K562 (cell line): ENCODE measurements around the gene LRP1. TPM values are rescaled to one million over a fixed set of nuclear protein-coding genes. Genes with fewer than 3 reads are reported as not detected.

ENCODE experiments used
- CBFA2T3 ChIP-seq: fragments of 450-650 bp; IDR thresholded peaks from 2 replicates; pipeline ENCODE4 v1.6.1; 2017
- CHCHD3 ChIP-seq: fragments of 250-450 bp; sonication (Bioruptor Pico); IDR thresholded peaks from 2 replicates; pipeline ENCODE4 v2.1.2; 2022; ENCODE audit warnings: mild to moderate bottlenecking
- DPF2 ChIP-seq: fragments of 450-650 bp; IDR thresholded peaks from 2 replicates; pipeline ENCODE4 v1.6.1; 2016
- ESRRA ChIP-seq: fragments of 450-650 bp; IDR thresholded peaks from 2 replicates; pipeline ENCODE4 v1.6.1; 2014; ENCODE audit warnings: low read depth, mild to moderate bottlenecking, moderate library complexity, borderline replicate concordance
- GATA2 ChIP-seq: sonication (generic); formaldehyde crosslinking; IDR thresholded peaks from 2 replicates; pipeline ENCODE4 v1.4.0; 2020; ENCODE audit warnings: mild to moderate bottlenecking, missing genetic modification reagents
- HCFC1 ChIP-seq: IDR thresholded peaks from 2 replicates; pipeline ENCODE4 v1.6.1; 2012; ENCODE audit warnings: low read depth, low read length, improper control_type of control experiment
- HDAC1 ChIP-seq, 2 experiments: fragments of 450-650 bp; IDR thresholded peaks; 2 replicates each; pipeline ENCODE4 v1.6.1; 2016 to 2017; ENCODE audit warnings: inconsistent platforms in 1 of 2, mild to moderate bottlenecking in 1 of 2, moderate library complexity in 1 of 2
- HDAC2 ChIP-seq: fragments of 450-650 bp; IDR thresholded peaks from 2 replicates; pipeline ENCODE4 v1.6.1; 2016; ENCODE audit warnings: mild to moderate bottlenecking
- KLF16 ChIP-seq: IDR thresholded peaks from 2 replicates; pipeline ENCODE4 v1.6.1; 2016; ENCODE audit warnings: antibody characterized with exemption
- LEF1 ChIP-seq: fragments of 450-650 bp; IDR thresholded peaks from 2 replicates; pipeline ENCODE4 v1.6.1; 2016; ENCODE audit warnings: mild to moderate bottlenecking
- MEIS2 ChIP-seq: fragments of 450-650 bp; IDR thresholded peaks from 2 replicates; pipeline ENCODE4 v1.6.1; 2014; ENCODE audit warnings: mild to moderate bottlenecking; ENCODE audit not compliant: partially characterized antibody
- MLLT1 ChIP-seq, 2 experiments: fragments of 450-650 bp; IDR thresholded peaks; 2 replicates each; pipeline ENCODE4 v1.6.1; 2016
- MXD1 ChIP-seq: fragments of 250-450 bp; sonication (Bioruptor Pico); IDR thresholded peaks from 2 replicates; pipeline ENCODE4 v1.8.0; 2021; ENCODE audit warnings: borderline replicate concordance, mild to moderate bottlenecking, moderate library complexity; ENCODE audit not compliant: poor library complexity, severe bottlenecking
- SMARCA4 ChIP-seq: fragments of 450-650 bp; IDR thresholded peaks from 2 replicates; pipeline ENCODE4 v1.6.1; 2016
- TCF3 ChIP-seq: sonication (generic); formaldehyde crosslinking; IDR thresholded peaks from 2 replicates; pipeline ENCODE4 v1.4.0; 2020; ENCODE audit warnings: mild to moderate bottlenecking, missing genetic modification reagents
- TEAD4 ChIP-seq, 2 experiments: sonication (generic) in 1 of 2; formaldehyde crosslinking in 1 of 2; IDR thresholded peaks; 2 replicates each; pipeline versions ENCODE4 v1.6.1 to v1.8.0; 2012 to 2022; ENCODE audit warnings: borderline replicate concordance in 1 of 2, inconsistent platforms in 1 of 2, low read length in 1 of 2, mild to moderate bottlenecking in 1 of 2, missing genetic modification reagents in 1 of 2
- ZBTB9 ChIP-seq: fragments of 450-650 bp; formaldehyde crosslinking; IDR thresholded peaks from 2 replicates; pipeline ENCODE4 v1.4.0; 2020; ENCODE audit warnings: mild to moderate bottlenecking, moderate library complexity
- ZC3H11A ChIP-seq: IDR thresholded peaks from 2 replicates; pipeline ENCODE4 v1.6.1; 2012; ENCODE audit warnings: low read depth, low read length, improper control_type of control experiment
- polyA plus RNA-seq, 8 experiments: library from polyadenylated mRNA; depleted of rRNA in 4 of 8; stranded (reverse) in 5 of 8; unstranded in 3 of 8; fragments of >200 nt; fragmentation: Nextera tagmentation in 2 of 8; fragmentation: Illumina TruSeq in 1 of 8; extraction: Ambion mirVana in 2 of 8; extraction: Trizol in 1 of 8; gene quantifications; 2 replicates each; pipeline versions ENCODE4 v1.2.1 to v1.2.3, GENCODE V29; 2011 to 2014; ENCODE audit warnings: inconsistent platforms in 1 of 8, missing spikeins in 1 of 8
- total RNA-seq, 7 experiments: library from RNA; depleted of rRNA in 6 of 7; stranded (reverse); fragments of >200 nt in 6 of 7; fragmentation: Illumina TruSeq in 2 of 7; extraction: Trizol in 2 of 7; gene quantifications; 2 replicates each; pipeline versions ENCODE4 v1.2.1 to v1.2.3, GENCODE V29; 2011 to 2021; ENCODE audit warnings: low replicate concordance in 1 of 7
- TF ChIP-seq, protein P1 (sequence below): fragments of 250-450 bp; sonication (Bioruptor Pico); IDR thresholded peaks from 2 replicates; pipeline ENCODE4 v1.9.0; 2021; ENCODE audit warnings: mild to moderate bottlenecking, inconsistent platforms
- TF ChIP-seq, protein P2 (sequence below), 2 experiments: fragments of 450-650 bp in 1 of 2; sonication (generic) in 1 of 2; formaldehyde crosslinking in 1 of 2; IDR thresholded peaks in 1 of 2; conservative IDR thresholded peaks in 1 of 2; 2 replicates each; pipeline versions ENCODE4 v1.6.1 to v1.8.1; 2016 to 2023; ENCODE audit warnings: mild to moderate bottlenecking in 2 of 2, moderate library complexity in 2 of 2, inconsistent platforms in 1 of 2, missing genetic modification reagents in 1 of 2

LRP1 gene
- total and polyA plus RNA-seq, 9 of the 15 experiments (the other 6 are each of a cell fraction or from before 2014, with no cell fraction given) = 0.04 to 0.64 (median 0.19) TPM; not detected in 2

- TF ChIP-seq SMARCA4 = peak; percentile 51; the same call in 1 of the 2 replicates
- TF ChIP-seq DPF2 = peak; percentile 73
- peak in 1 of 2 experiments; percentile 74; a peak in 2 of 4 replicates for TF ChIP-seq HDAC1 (IDR thresholded peaks at IDR 0.05)
- no peak for TF ChIP-seq LEF1
- peak; percentile 67; the same call in 1 of the 2 replicates for TF ChIP-seq TEAD4 (IDR thresholded peaks at IDR 0.05; ENCODE audit: low read length)
- TF ChIP-seq TEAD4 (CRISPR knock-in tag; IDR thresholded peaks at IDR 0.05; ENCODE audit: borderline replicate concordance) = no peak
- TF ChIP-seq, protein P1, sequence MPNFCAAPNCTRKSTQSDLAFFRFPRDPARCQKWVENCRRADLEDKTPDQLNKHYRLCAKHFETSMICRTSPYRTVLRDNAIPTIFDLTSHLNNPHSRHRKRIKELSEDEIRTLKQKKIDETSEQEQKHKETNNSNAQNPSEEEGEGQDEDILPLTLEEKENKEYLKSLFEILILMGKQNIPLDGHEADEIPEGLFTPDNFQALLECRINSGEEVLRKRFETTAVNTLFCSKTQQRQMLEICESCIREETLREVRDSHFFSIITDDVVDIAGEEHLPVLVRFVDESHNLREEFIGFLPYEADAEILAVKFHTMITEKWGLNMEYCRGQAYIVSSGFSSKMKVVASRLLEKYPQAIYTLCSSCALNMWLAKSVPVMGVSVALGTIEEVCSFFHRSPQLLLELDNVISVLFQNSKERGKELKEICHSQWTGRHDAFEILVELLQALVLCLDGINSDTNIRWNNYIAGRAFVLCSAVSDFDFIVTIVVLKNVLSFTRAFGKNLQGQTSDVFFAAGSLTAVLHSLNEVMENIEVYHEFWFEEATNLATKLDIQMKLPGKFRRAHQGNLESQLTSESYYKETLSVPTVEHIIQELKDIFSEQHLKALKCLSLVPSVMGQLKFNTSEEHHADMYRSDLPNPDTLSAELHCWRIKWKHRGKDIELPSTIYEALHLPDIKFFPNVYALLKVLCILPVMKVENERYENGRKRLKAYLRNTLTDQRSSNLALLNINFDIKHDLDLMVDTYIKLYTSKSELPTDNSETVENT (CRISPR knock-in tag) = no peak
- 0 out of 2 replicates have a peak, but pooled peaks have one; percentile 28 for TF ChIP-seq HDAC2
- TF ChIP-seq GATA2 (CRISPR knock-in tag) = peak; percentile 32; the same call in 1 of the 2 replicates
- TF ChIP-seq MLLT1 (IDR thresholded peaks at IDR 0.05) = peak in 1 of 2 experiments; percentile 86; a peak in 2 of 4 replicates
- TF ChIP-seq ZBTB9 (CRISPR knock-in tag) = no peak
- TF ChIP-seq KLF16 = peak; percentile 42; the same call in 1 of the 2 replicates
- TF ChIP-seq MXD1 (CRISPR knock-in tag) = no peak
- peak; percentile 71 for TF ChIP-seq MEIS2
- peak; percentile 85 for TF ChIP-seq CBFA2T3
- TF ChIP-seq, protein P2, sequence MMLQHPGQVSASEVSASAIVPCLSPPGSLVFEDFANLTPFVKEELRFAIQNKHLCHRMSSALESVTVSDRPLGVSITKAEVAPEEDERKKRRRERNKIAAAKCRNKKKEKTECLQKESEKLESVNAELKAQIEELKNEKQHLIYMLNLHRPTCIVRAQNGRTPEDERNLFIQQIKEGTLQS (IDR thresholded peaks at IDR 0.05) = 0 out of 2 replicates have a peak, but pooled peaks have one; percentile 24
- TF ChIP-seq, protein P2 (CRISPR knock-in tag; conservative IDR thresholded peaks at IDR 0.05) = no peak
- peak; percentile 91 for TF ChIP-seq TCF3 (CRISPR knock-in tag)
- peak; percentile 58; the same call in 1 of the 2 replicates for TF ChIP-seq ESRRA
- TF ChIP-seq CHCHD3 (CRISPR knock-in tag) = no peak
- TF ChIP-seq ZC3H11A = no peak
- no peak for TF ChIP-seq HCFC1
These were observed 11.6 kb upstream of the LRP1 start (continued) for GRCh38 chr12:57116580-57117281.
